GM21423 (cell line): ENCODE measurements around the gene PRKAG3.
"Not testable (repeated sequence)": the region's sequence is repeated elsewhere in the genome, so short reads cannot be mapped to it uniquely, and the experiment has no call there.

Experiments used
- ATAC-seq: cut with Tn5 transposase; IDR thresholded peaks from one replicate; pipeline ENCODE4 v1.9.1; 2021; ENCODE audit warnings: mild to moderate bottlenecking, moderate library complexity; ENCODE audit not compliant: unreplicated experiment

The PRKAG3 gene

GRCh38 chr2:218863021-218863520 lies 31.5 kb upstream of the PRKAG3 start:
- ATAC-seq = no peak

GRCh38 chr2:218861645-218862318 lies 30.2 kb upstream of the PRKAG3 start:
- ATAC-seq = no peak

- ATAC-seq = no peak
Measured at GRCh38 chr2:218860950-218861381, 29.4 kb upstream of the PRKAG3 start.

GRCh38 chr2:218859988-218860831 lies 28.6 kb upstream of the PRKAG3 start:
- no peak for ATAC-seq

GRCh38 chr2:218859556-218859987 lies 28.0 kb upstream of the PRKAG3 start, which contains the start of gene WNT6:
Gene WNT6, plus strand, starts transcription at chr2:218859805. Its CDS starts 233 bp downstream, at chr2:218860038.
- ATAC-seq = no peak

GRCh38 chr2:218858671-218859555 lies 27.3 kb upstream of the PRKAG3 start:
- no peak for ATAC-seq

- no peak for ATAC-seq
Measured at GRCh38 chr2:218858138-218858445, 26.5 kb upstream of the PRKAG3 start.

- no peak for ATAC-seq
Measured at GRCh38 chr2:218857371-218858137, 26.0 kb upstream of the PRKAG3 start.

- no peak for ATAC-seq
Measured at GRCh38 chr2:218856896-218857243, 25.3 kb upstream of the PRKAG3 start.

GRCh38 chr2:218856167-218856895 lies 24.7 kb upstream of the PRKAG3 start:
- no peak for ATAC-seq

GRCh38 chr2:218855305-218856166 lies 23.9 kb upstream of the PRKAG3 start:
- ATAC-seq = no peak

- no peak for ATAC-seq
Measured at GRCh38 chr2:218854860-218855259, 23.3 kb upstream of the PRKAG3 start.

GRCh38 chr2:218853766-218854165 lies 22.2 kb upstream of the PRKAG3 start:
- no peak for ATAC-seq

GRCh38 chr2:218852911-218853667 lies 21.5 kb upstream of the PRKAG3 start:
- ATAC-seq = no peak

- no peak for ATAC-seq
Measured at GRCh38 chr2:218851286-218851685, 19.7 kb upstream of the PRKAG3 start.

GRCh38 chr2:218850796-218851195 lies 19.2 kb upstream of the PRKAG3 start:
- no peak for ATAC-seq

- no peak for ATAC-seq
Measured at GRCh38 chr2:218849721-218850120, 18.1 kb upstream of the PRKAG3 start.

- ATAC-seq = not testable (repeated sequence)
Measured at GRCh38 chr2:218846963-218847362, 15.4 kb upstream of the PRKAG3 start.
